HEK293 (cell line): Measurements from ENCODE around the gene AGBL3.

Experiments
- CTCF ChIA-PET: fragments of 350-600 bp; formaldehyde crosslinking; extraction: SDS; loops from one replicate; lab custom pipeline; 2021; ENCODE audit warnings: antibody characterized with exemption; lab: Yijun Ruan, JAX
- POLR2A ChIA-PET: fragments of 300-600 bp; formaldehyde crosslinking; extraction: SDS; loops from one replicate; lab custom pipeline; 2020; ENCODE audit warnings: antibody characterized with exemption, inconsistent platforms; lab: Yijun Ruan, JAX
- H3K27ac ChIP-seq: fragments of 200-500 bp; sonication (Bioruptor generic); 2 replicates; pipeline ENCODE4 v1.5.1; 2014; ENCODE audit warnings: low read depth, low read length, control low read depth, inconsistent platforms; ENCODE audit errors: extremely low read depth
- H3K36me3 ChIP-seq, 2 experiments: fragments of 200-500 bp in 1 of 2; sonication (Bioruptor generic) in 1 of 2; 1 replicate in 1 of 2; 2 replicates in 1 of 2; pipeline ENCODE4 v1.5.1; 2014 to 2017; ENCODE audit warnings: inconsistent platforms in 2 of 2, low read length in 2 of 2; ENCODE audit not compliant: control insufficient read depth in 2 of 2, insufficient read depth in 1 of 2
- H3K4me1 ChIP-seq: fragments of 200-500 bp; sonication (Bioruptor generic); 2 replicates; pipeline ENCODE4 v1.5.1; 2014; ENCODE audit warnings: mild to moderate bottlenecking, low read length, inconsistent platforms; ENCODE audit not compliant: control insufficient read depth, insufficient read depth
- H3K4me3 ChIP-seq: 2 replicates; pipeline ENCODE4 v1.5.1; 2011; ENCODE audit warnings: low read depth, mild to moderate bottlenecking, control low read depth, low read length, moderate library complexity
- H3K9me3 ChIP-seq: fragments of 200-500 bp; sonication (Bioruptor generic); 2 replicates; pipeline ENCODE4 v1.5.1; 2014; ENCODE audit warnings: low read depth, low read length, inconsistent platforms; ENCODE audit not compliant: control insufficient read depth, insufficient read depth
- PRDM2 ChIP-seq: fragments of 450-650 bp; formaldehyde crosslinking; IDR thresholded peaks from 2 replicates; pipeline ENCODE4 v1.5.1; 2016; ENCODE audit warnings: missing biosample characterization, missing genetic modification characterization, borderline replicate concordance
- SCRT2 ChIP-seq: fragments of 450-650 bp; formaldehyde crosslinking; IDR thresholded peaks from 2 replicates; pipeline ENCODE4 v1.5.1; 2016; ENCODE audit warnings: missing biosample characterization, missing genetic modification characterization
- TCF7L2 ChIP-seq: IDR thresholded peaks from 2 replicates; pipeline ENCODE4 v1.6.1; 2011; ENCODE audit warnings: low read depth, mild to moderate bottlenecking, inconsistent platforms, low read length, moderate library complexity, borderline replicate concordance
- ZIC2 ChIP-seq: fragments of 450-650 bp; formaldehyde crosslinking; IDR thresholded peaks from 2 replicates; pipeline ENCODE4 v1.5.1; 2016; ENCODE audit warnings: missing biosample characterization, missing genetic modification characterization
- ZNF274 ChIP-seq, 2 experiments: fragments of 200-500 bp in 1 of 2; fragments of 450-650 bp in 1 of 2; sonication (Bioruptor generic) in 1 of 2; formaldehyde crosslinking in 1 of 2; IDR thresholded peaks; 2 replicates each; pipeline versions ENCODE4 v1.5.1 to v1.6.1; 2014 to 2016; ENCODE audit warnings: borderline replicate concordance in 1 of 2, inconsistent platforms in 1 of 2, low read length in 1 of 2, missing biosample characterization in 1 of 2, missing genetic modification characterization in 1 of 2
- ZNF529 ChIP-seq: fragments of 450-650 bp; formaldehyde crosslinking; IDR thresholded peaks from 2 replicates; pipeline ENCODE4 v1.5.1; 2017; ENCODE audit warnings: missing genetic modification characterization, missing biosample characterization; ENCODE audit not compliant: insufficient replicate concordance
- ZNF530 ChIP-seq: fragments of 450-650 bp; formaldehyde crosslinking; IDR thresholded peaks from 2 replicates; pipeline ENCODE4 v1.5.1; 2016; ENCODE audit warnings: low read depth, missing biosample characterization, missing genetic modification characterization
- ZNF560 ChIP-seq: fragments of 450-650 bp; formaldehyde crosslinking; IDR thresholded peaks from 2 replicates; pipeline ENCODE4 v1.5.1; 2017; ENCODE audit warnings: missing biosample characterization, missing genetic modification characterization, borderline replicate concordance
- ZNF600 ChIP-seq: fragments of 450-650 bp; formaldehyde crosslinking; IDR thresholded peaks from 2 replicates; pipeline ENCODE4 v1.5.1; 2016; ENCODE audit warnings: missing biosample characterization, missing genetic modification characterization
- ZNF621 ChIP-seq: fragments of 450-650 bp; formaldehyde crosslinking; IDR thresholded peaks from 2 replicates; pipeline ENCODE4 v1.5.1; 2017; ENCODE audit warnings: missing biosample characterization, missing genetic modification characterization
- ZNF664 ChIP-seq: fragments of 450-650 bp; formaldehyde crosslinking; IDR thresholded peaks from 2 replicates; pipeline ENCODE4 v1.5.1; 2016; ENCODE audit warnings: missing biosample characterization, missing genetic modification characterization
- ZNF76 ChIP-seq: fragments of 450-650 bp; formaldehyde crosslinking; IDR thresholded peaks from 2 replicates; pipeline ENCODE4; 2016; ENCODE audit warnings: low read depth, missing biosample characterization, missing genetic modification characterization, borderline replicate concordance
- ZNF791 ChIP-seq: fragments of 450-650 bp; formaldehyde crosslinking; IDR thresholded peaks from 2 replicates; pipeline ENCODE4 v1.5.1; 2016; ENCODE audit warnings: missing biosample characterization, missing genetic modification characterization
- TF ChIP-seq, protein P1 (sequence below): fragments of 450-650 bp; formaldehyde crosslinking; IDR thresholded peaks from 2 replicates; pipeline ENCODE4 v1.5.1; 2017; ENCODE audit warnings: missing biosample characterization, missing genetic modification characterization
- TF ChIP-seq, protein P2 (sequence below): fragments of 450-650 bp; formaldehyde crosslinking; IDR thresholded peaks from 2 replicates; pipeline ENCODE4 v1.5.1; 2016; ENCODE audit warnings: missing biosample characterization, missing genetic modification characterization
- TF ChIP-seq, protein P3 (sequence below): fragments of 450-650 bp; formaldehyde crosslinking; IDR thresholded peaks from 2 replicates; pipeline ENCODE4 v1.5.1; 2016; ENCODE audit warnings: missing biosample characterization, missing genetic modification characterization
- TF ChIP-seq, protein P4 (sequence below): fragments of 450-650 bp; formaldehyde crosslinking; optimal IDR thresholded peaks from 2 replicates; pipeline ENCODE3; 2016; ENCODE audit warnings: missing biosample characterization, mild to moderate bottlenecking, missing genetic modification characterization
- TF ChIP-seq, protein P5 (sequence below): fragments of 450-650 bp; IDR thresholded peaks from 2 replicates; pipeline ENCODE4 v1.5.1; 2018; ENCODE audit warnings: missing biosample characterization, missing genetic modification characterization
- TF ChIP-seq, protein P6 (sequence below): fragments of 450-650 bp; formaldehyde crosslinking; IDR thresholded peaks from 2 replicates; pipeline ENCODE4 v1.5.1; 2016; ENCODE audit warnings: missing biosample characterization, missing genetic modification characterization
- TF ChIP-seq, protein P7 (sequence below): fragments of 450-650 bp; formaldehyde crosslinking; IDR thresholded peaks from 2 replicates; pipeline ENCODE4 v1.5.1; 2016; ENCODE audit warnings: missing biosample characterization, missing genetic modification characterization

Gene AGBL3

GRCh38 chr7:134968110-134968509, 18.2 kb upstream of the AGBL3 start:
- Histone ChIP-seq H3K36me3 (peaks cover 0 to 26% of the 10 kb centered on the region in 2 experiments; a peak in 1 of 3 replicates), H3K4me3 (no peak overlapping the region), H3K27ac (no peak overlapping the region), H3K9me3 (no peaks in the 10 kb centered on the region), H3K4me1 (no peaks in the 10 kb centered on the region)
- no peak for TF ChIP-seq ZIC2
- no peak for TF ChIP-seq ZNF560
- TF ChIP-seq, protein P1, sequence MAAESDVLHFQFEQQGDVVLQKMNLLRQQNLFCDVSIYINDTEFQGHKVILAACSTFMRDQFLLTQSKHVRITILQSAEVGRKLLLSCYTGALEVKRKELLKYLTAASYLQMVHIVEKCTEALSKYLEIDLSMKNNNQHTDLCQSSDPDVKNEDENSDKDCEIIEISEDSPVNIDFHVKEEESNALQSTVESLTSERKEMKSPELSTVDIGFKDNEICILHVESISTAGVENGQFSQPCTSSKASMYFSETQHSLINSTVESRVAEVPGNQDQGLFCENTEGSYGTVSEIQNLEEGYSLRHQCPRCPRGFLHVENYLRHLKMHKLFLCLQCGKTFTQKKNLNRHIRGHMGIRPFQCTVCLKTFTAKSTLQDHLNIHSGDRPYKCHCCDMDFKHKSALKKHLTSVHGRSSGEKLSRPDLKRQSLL: no peak
- TF ChIP-seq, protein P2, sequence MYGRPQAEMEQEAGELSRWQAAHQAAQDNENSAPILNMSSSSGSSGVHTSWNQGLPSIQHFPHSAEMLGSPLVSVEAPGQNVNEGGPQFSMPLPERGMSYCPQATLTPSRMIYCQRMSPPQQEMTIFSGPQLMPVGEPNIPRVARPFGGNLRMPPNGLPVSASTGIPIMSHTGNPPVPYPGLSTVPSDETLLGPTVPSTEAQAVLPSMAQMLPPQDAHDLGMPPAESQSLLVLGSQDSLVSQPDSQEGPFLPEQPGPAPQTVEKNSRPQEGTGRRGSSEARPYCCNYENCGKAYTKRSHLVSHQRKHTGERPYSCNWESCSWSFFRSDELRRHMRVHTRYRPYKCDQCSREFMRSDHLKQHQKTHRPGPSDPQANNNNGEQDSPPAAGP: no peak
- no peak for TF ChIP-seq ZNF621
- no peak for TF ChIP-seq ZNF274 (IDR thresholded peaks at IDR 0.05; ENCODE audit: low read length)
- TF ChIP-seq ZNF274 (tag by site-specific recombination; IDR thresholded peaks at IDR 0.05; ENCODE audit: borderline replicate concordance): no peak
- no peak for TF ChIP-seq ZNF791 (tag by site-specific recombination)
- no peak for TF ChIP-seq PRDM2 (tag by site-specific recombination)
- TF ChIP-seq, protein P3, sequence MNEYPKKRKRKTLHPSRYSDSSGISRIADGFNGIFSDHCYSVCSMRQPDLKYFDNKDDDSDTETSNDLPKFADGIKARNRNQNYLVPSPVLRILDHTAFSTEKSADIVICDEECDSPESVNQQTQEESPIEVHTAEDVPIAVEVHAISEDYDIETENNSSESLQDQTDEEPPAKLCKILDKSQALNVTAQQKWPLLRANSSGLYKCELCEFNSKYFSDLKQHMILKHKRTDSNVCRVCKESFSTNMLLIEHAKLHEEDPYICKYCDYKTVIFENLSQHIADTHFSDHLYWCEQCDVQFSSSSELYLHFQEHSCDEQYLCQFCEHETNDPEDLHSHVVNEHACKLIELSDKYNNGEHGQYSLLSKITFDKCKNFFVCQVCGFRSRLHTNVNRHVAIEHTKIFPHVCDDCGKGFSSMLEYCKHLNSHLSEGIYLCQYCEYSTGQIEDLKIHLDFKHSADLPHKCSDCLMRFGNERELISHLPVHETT (tag by site-specific recombination): no peak
- no peak for TF ChIP-seq SCRT2
- TF ChIP-seq ZNF76 (tag by site-specific recombination): no peak
- TF ChIP-seq, protein P4, sequence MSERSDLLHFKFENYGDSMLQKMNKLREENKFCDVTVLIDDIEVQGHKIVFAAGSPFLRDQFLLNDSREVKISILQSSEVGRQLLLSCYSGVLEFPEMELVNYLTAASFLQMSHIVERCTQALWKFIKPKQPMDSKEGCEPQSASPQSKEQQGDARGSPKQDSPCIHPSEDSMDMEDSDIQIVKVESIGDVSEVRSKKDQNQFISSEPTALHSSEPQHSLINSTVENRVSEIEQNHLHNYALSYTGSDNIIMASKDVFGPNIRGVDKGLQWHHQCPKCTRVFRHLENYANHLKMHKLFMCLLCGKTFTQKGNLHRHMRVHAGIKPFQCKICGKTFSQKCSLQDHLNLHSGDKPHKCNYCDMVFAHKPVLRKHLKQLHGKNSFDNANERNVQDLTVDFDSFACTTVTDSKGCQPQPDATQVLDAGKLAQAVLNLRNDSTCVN (tag by site-specific recombination): no peak
- TF ChIP-seq ZNF600 (tag by site-specific recombination): no peak
- TF ChIP-seq, protein P5, sequence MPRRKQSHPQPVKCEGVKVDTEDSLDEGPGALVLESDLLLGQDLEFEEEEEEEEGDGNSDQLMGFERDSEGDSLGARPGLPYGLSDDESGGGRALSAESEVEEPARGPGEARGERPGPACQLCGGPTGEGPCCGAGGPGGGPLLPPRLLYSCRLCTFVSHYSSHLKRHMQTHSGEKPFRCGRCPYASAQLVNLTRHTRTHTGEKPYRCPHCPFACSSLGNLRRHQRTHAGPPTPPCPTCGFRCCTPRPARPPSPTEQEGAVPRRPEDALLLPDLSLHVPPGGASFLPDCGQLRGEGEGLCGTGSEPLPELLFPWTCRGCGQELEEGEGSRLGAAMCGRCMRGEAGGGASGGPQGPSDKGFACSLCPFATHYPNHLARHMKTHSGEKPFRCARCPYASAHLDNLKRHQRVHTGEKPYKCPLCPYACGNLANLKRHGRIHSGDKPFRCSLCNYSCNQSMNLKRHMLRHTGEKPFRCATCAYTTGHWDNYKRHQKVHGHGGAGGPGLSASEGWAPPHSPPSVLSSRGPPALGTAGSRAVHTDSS (tag by site-specific recombination): no peak
- no peak for TF ChIP-seq ZNF664 (tag by site-specific recombination)
- no peak for TF ChIP-seq ZNF530
- TF ChIP-seq, protein P6, sequence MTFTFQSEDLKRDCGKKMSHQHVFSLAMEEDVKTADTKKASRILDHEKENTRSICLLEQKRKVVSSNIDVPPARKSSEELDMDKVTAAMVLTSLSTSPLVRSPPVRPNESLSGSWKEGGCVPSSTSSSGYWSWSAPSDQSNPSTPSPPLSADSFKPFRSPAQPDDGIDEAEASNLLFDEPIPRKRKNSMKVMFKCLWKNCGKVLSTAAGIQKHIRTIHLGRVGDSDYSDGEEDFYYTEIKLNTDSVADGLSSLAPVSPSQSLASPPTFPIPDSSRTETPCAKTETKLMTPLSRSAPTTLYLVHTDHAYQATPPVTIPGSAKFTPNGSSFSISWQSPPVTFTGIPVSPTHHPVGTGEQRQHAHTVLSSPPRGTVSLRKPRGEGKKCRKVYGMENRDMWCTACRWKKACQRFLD (tag by site-specific recombination): no peak
- TF ChIP-seq TCF7L2: no peak
- TF ChIP-seq ZNF529 (tag by site-specific recombination): no peak
- TF ChIP-seq, protein P7, sequence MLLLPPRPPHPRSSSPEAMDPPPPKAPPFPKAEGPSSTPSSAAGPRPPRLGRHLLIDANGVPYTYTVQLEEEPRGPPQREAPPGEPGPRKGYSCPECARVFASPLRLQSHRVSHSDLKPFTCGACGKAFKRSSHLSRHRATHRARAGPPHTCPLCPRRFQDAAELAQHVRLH (tag by site-specific recombination): no peak
- POLR2A ChIA-PET: no interaction called here
- CTCF ChIA-PET: no interaction called here
